Measurements from ENCODE around the gene TMEM131L.
"Not testable (repeated sequence)": the region's sequence is repeated elsewhere in the genome, so short reads cannot be mapped to it uniquely, and the experiment has no call there.

TMEM131L gene

GRCh38 chr4:153537493-153537960 lies 71.4 kb downstream of the TMEM131L start:
- in situ Hi-C loops (cut with HindIII; ENCODE audit: low sequenced_read_pairs): no loop called here

- in situ Hi-C loops (cut with HindIII; ENCODE audit: low sequenced_read_pairs): no loop called here
Observed at GRCh38 chr4:153538487-153539357, 72.6 kb downstream of the TMEM131L start.

DNA sequence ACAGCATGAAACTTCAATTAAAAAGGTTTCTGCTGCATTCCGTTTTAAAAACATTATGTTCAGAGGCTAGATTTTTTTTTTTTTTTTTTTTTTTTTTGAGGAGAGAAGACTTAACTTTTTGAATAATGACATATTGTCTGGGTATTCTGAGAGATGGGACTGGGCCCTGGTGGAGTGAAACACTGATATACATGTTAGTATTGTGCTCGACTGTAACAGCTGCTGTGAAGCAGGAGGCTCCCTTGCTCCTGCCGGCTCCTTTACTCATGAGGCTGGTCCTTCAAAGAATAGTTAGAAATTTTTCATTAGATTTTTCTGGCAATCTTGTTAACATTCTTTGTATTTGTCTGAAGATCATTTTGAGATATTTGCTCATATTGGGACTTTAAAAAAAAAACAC lies 73.3 kb downstream of the TMEM131L start:
- in situ Hi-C loops (cut with HindIII; ENCODE audit: low sequenced_read_pairs): no loop called here

DNA sequence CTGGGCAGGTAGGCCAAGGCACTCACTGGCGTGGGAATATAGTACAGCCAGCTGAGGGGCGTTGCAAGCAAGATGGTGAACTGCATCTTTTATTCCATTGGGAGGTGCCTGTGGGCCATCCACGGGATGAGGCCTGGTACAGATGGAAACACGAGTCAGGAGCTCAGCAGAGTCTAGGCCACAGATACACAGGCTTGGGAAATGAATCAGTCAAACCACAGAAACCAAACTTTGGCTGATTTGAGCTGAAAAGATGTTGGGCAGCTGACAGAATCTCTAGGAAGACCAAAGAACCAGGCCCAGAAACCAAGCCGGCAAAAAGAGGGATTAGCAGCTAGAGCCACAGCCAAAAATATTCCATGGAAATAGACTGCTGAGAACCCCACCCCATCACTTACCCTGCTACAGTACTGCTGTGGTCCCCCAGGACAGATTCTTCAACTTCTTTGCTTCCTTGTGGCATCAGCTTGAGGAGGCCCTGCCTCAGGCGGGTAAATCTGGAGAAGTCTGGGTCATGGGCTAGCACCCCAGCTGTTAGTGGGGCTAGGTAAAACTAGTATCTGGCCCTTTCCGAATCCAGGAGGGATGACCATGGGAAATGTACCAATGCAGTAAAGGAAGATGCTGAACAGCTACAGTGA lies 75.4 kb downstream of the TMEM131L start:
- in situ Hi-C loops (cut with HindIII; ENCODE audit: low sequenced_read_pairs): no loop called here

GRCh38 chr4:153542131-153542530 lies 76.0 kb downstream of the TMEM131L start:
- in situ Hi-C loops (cut with HindIII; ENCODE audit: low sequenced_read_pairs): no loop called here

GRCh38 chr4:153542834-153543233 lies 76.7 kb downstream of the TMEM131L start:
- in situ Hi-C loops (cut with HindIII; ENCODE audit: low sequenced_read_pairs): no loop called here

DNA sequence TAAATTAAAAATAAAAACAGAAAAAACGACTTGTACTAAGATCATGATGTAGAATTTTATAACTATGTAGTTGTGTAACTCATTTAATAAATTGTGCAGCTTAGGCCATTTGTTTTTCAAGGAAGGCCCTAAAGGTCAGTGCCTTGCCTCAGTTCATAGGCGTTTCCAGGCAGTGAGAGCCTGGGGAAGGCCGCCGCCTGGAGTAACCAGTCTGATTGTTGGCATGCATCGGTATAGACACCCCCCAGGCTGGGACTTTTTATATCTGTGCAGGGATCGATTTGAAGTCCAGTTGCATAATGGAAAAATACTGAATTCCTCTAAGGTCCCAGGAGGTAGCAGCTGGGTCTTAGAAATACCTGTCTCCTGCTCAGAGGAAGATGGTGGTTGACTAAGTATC lies 77.2 kb downstream of the TMEM131L start:
- in situ Hi-C loops (cut with HindIII; ENCODE audit: low sequenced_read_pairs): no loop called here

GRCh38 chr4:153545822-153546221 lies 79.7 kb downstream of the TMEM131L start:
- in situ Hi-C loops (cut with HindIII; ENCODE audit: low sequenced_read_pairs): no loop called here

DNA sequence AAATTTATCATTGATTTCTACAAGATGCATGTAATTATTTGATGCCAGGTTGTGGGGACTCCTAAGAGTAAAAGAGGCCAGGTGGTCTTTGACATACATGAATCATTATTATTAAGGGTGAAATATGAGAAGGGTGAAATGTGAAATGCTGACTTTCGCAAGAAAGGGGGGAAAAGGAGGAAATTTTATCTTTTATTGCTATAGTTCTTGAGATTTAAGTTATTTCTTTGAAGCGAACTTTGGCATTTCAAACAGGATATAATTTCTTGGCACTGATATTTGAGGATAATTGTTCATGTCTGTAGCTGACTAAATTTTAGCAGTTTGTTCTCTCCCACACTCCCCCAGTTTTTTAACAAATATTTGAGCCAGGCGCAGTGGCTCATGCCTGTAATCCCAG lies 80.1 kb downstream of the TMEM131L start:
- in situ Hi-C loops (cut with HindIII; ENCODE audit: low sequenced_read_pairs): no loop called here

DNA sequence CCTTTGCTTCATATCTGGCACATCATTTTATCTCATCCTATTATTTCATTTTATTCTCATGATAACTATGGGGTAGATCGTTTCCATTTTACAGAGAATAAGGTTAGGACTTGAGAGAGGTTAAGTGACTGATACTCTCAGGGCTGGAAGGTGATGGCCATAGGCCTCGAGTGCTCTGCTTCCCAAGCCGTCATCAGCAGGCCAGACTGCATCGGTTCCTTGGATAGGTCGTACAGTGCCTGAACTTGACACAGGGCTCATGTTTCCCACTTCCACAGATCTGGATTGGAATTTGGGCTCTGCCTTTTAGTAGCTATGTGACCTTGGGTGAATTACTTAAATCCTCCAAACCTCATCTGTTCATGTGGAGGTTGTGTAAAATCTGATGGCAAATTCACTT lies 81.4 kb downstream of the TMEM131L start:
- in situ Hi-C loops (cut with HindIII; ENCODE audit: low sequenced_read_pairs): no loop called here

DNA sequence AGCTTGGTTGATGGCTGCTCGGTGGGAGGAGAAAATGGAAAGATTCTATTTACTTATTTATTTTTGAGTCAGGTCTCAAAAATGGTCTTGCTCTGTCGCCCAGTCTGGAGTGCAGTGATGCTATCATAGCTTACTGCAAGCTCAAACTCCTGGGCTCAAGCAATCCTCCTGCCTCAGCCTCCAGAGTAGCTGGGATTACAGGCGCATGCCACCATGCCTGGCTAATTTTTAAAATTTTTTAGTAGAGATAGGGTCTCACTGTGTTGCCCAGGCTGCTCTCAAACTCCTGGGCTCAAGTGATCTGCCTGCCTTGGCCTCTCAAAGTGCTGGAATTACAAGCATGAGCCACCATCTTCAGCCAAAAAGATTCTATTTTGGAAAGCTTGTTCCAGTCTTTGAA lies 82.7 kb downstream of the TMEM131L start:
- in situ Hi-C loops (cut with HindIII; ENCODE audit: low sequenced_read_pairs): not testable (repeated sequence)

- in situ Hi-C loops (cut with HindIII; ENCODE audit: low sequenced_read_pairs): no loop called here
Observed at GRCh38 chr4:153549405-153549804, 83.2 kb downstream of the TMEM131L start.

DNA sequence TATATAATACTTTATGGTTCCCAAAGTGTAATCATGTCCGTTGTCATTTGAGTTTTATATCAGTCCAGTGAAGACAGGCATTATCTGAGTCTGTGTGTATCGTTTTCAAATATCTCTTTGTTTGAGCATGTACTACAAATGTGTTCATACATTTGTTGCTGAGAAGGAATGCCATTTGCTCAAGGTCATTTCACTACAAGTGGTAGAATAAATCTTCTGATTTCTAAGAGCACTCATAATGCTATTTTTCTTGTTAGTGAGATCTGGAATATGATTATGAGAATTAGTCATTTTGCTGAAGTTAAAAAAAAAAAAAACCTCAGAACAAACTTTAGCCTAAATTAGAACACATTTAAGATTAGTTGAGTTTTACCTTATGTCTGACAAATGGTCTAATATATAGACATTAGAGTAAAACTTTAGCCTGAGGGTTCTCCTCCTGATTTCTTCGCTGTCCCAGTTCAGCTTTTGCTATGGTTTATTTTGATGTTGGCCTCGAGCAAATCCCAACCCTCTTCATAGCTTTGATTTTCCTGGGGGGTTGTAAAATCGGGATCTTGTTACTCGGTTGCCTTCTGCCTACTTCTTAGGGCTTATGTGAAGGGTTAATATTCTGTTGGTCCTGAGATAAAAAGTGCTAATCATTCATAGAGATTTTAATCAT lies 87.1 kb downstream of the TMEM131L start:
- in situ Hi-C loops (cut with HindIII; ENCODE audit: low sequenced_read_pairs): no loop called here

DNA sequence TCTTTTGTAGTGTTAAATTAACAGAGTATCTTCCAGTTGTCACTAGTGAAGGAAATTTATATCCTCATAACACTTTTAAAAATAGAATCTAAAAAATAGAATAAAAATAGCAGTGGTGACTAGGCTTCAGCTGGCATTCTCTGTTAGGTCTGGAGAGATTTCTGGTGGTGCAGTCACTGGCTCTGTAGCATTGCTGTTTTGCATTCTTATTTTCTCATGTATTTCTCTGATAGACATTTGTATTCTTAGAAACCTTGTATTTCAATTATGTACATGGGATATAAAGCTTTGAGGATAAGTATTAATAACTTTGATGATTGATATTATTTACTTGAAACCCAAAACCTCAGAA lies 87.6 kb downstream of the TMEM131L start:
- in situ Hi-C loops (cut with HindIII; ENCODE audit: low sequenced_read_pairs): no loop called here

DNA sequence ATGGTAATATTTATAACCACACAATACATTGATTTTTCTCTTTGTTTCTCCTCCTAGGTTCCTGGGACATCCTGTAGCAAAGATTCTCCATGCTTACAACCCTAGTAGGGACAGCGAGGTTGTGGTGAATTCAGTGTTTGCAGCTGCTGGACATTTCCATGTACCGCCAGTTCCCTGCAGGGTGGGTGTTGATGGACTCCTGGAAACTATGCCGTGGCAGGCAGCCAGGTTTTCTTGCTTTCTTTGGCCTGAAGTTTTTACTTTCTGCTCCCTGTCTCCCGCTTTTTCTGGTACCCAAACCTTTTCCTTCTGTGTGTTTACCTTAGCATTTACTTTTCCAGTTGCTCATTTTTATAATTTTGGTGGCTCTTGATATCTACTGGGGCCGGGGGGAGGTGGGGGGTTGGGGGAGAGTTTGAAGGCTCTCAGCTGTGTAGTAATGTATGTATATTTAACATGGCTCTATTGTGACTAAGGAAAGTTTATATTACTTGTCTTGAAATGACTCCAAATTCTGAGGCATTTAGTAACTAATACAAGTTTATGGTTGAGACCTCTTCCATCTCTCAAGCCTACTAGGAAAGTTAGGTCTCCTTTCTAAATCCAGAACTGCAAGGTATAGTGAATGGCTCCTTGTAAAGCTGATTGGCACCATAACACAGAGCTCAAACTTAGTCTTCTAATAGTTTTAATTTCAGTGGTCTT lies 89.7 kb downstream of the TMEM131L start:
- in situ Hi-C loops (cut with HindIII; ENCODE audit: low sequenced_read_pairs): no loop called here

- in situ Hi-C loops (cut with HindIII; ENCODE audit: low sequenced_read_pairs): no loop called here
Observed at GRCh38 chr4:153556435-153556815, 90.3 kb downstream of the TMEM131L start.

DNA sequence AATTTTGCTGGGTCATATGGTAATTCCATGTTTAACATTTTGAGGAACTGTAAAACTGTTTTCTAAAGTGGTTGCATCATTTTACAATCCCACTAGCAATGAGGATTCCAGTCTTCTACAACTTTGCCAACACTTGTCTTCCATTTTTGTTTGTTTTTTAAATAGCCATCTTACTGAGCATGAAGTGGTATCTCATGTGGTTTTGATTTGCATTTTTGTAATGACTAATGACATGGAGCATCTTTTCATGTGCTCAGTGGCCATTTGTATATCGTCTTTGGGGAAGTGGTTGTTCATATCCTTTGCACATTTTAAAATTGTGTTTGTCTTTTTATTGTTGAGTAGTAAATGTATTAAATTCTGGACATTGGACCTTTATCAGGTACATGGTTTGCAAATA lies 94.7 kb downstream of the TMEM131L start:
- in situ Hi-C loops (cut with HindIII; ENCODE audit: low sequenced_read_pairs): no loop called here

GRCh38 chr4:153564630-153565525 lies 98.7 kb downstream of the TMEM131L start:
- in situ Hi-C loops (cut with HindIII; ENCODE audit: low sequenced_read_pairs): no loop called here

DNA sequence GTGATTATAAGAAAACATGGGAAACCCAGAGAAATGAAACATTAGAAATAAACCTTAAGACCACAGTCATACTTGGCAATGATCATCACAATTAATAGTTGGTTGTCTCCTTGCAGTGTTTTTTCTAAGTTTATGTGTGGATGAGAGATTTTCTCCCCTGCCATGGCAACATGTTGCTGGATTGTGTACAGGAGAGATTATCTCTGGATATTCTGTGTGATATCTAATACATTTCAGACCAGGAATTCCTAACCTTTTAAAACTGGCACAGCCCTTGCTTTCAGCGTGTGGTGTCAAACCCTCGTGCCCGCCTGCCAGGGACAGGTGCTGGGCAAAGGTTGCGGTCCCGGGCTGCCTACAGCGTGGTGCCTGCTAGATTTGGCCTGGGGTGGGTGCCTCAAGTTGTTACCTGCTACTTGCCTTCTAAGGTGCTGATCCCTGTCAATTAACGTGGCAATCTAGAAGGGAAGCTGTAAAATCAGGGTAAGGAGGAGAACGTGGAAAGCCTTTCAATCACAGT lies 100.5 kb downstream of the TMEM131L start:
- in situ Hi-C loops (cut with HindIII; ENCODE audit: low sequenced_read_pairs): no loop called here

GRCh38 chr4:153567660-153568059 lies 101.5 kb downstream of the TMEM131L start:
- in situ Hi-C loops (cut with HindIII; ENCODE audit: low sequenced_read_pairs): not testable (repeated sequence)

Data from DLD1 (cell line).